T-cell (primary cell): ENCODE results near the gene CDKN2D. TPM values are rescaled to one million over a fixed set of nuclear protein-coding genes. Genes with fewer than 3 reads are reported as not detected.
"Not testable (repeated sequence)": the region's sequence is repeated elsewhere in the genome, so short reads cannot be mapped to it uniquely, and the experiment has no call there.

Experiments
- ATAC-seq, 4 experiments: fragments of 200-7000 bp in 3 of 4; fragments of 150-1000 bp in 1 of 4; cut with Tn5 transposase; replicated peaks in 1 of 4; 1 replicate in 3 of 4; 2 replicates in 1 of 4; pipeline ENCODE4 v1.10.0; 2021; ENCODE audit warnings: moderate library complexity in 3 of 4, mild to moderate bottlenecking in 2 of 4, moderate number of reproducible peaks in 1 of 4
- CTCF ChIA-PET, 2 donors: fragments of 300-600 bp; sonication (Branson Sonifier 250); formaldehyde crosslinking; loops; one replicate each; lab custom pipeline; 2022; ENCODE audit warnings: antibody characterized with exemption in 2 of 2; lab: Charles Lee
- POLR2A ChIA-PET, 2 donors: fragments of 300-600 bp; sonication (Branson Sonifier 250); formaldehyde crosslinking; loops; one replicate each; lab custom pipeline; 2022; ENCODE audit warnings: antibody characterized with exemption in 2 of 2; lab: Charles Lee
- DNase-seq, 35 experiments: peaks; one replicate each; pipeline versions ENCODE4 v3.0.0 to v3.0.0-alpha.2; 2013 to 2023
- H3K27ac ChIP-seq: one replicate; pipeline ENCODE4 v1.5.1; 2013; ENCODE audit warnings: low read length
- H3K27me3 ChIP-seq, 2 experiments: replicated peaks in 1 of 2; 1 replicate in 1 of 2; 2 replicates in 1 of 2; pipeline versions ENCODE4 v1.6.1 to v1.7.0; 2013; ENCODE audit warnings: low read length in 1 of 2, mixed read lengths in 1 of 2; ENCODE audit not compliant: control insufficient read depth in 2 of 2, insufficient read depth in 2 of 2; ENCODE audit errors: extremely low read depth in 1 of 2
- H3K36me3 ChIP-seq, 2 donors: 1 replicate in 1 of 2; 2 replicates in 1 of 2; pipeline versions ENCODE4 v1.6.1 to v1.7.0; 2013; ENCODE audit warnings: low read length in 1 of 2; ENCODE audit not compliant: control insufficient read depth in 2 of 2, insufficient read depth in 1 of 2; ENCODE audit errors: extremely low read depth in 1 of 2
- H3K4me1 ChIP-seq, 2 experiments: 1 replicate in 1 of 2; 2 replicates in 1 of 2; pipeline versions ENCODE4 v1.6.1 to v1.7.0; 2013; ENCODE audit warnings: low read length in 2 of 2, mixed read lengths in 1 of 2; ENCODE audit not compliant: insufficient read depth in 2 of 2, control insufficient read depth in 1 of 2; ENCODE audit errors: extremely low read depth in 1 of 2
- H3K4me3 ChIP-seq, 2 donors: 1 replicate in 1 of 2; 2 replicates in 1 of 2; pipeline versions ENCODE4 v1.5.1 to v1.7.0; 2013; ENCODE audit warnings: mild to moderate bottlenecking in 2 of 2, low read length in 1 of 2, moderate library complexity in 1 of 2; ENCODE audit not compliant: control insufficient read depth in 1 of 2; ENCODE audit errors: extremely low read depth in 1 of 2
- H3K9me3 ChIP-seq: 2 replicates; pipeline ENCODE4 v1.7.0; 2013
- H3K27ac Mint-ChIP-seq, 2 donors: one replicate each; pipeline ENCODE4 v1.8.0; 2020 to 2021; ENCODE audit warnings: mild to moderate bottlenecking in 2 of 2, mixed read lengths in 2 of 2
- H3K27me3 Mint-ChIP-seq, 2 donors: one replicate each; pipeline ENCODE4 v1.8.0; 2021 to 2022; ENCODE audit warnings: mixed read lengths in 2 of 2
- H3K36me3 Mint-ChIP-seq: one replicate; pipeline ENCODE4 v1.8.0; 2021; ENCODE audit warnings: mixed read lengths
- H3K4me1 Mint-ChIP-seq, 3 donors: one replicate each; pipeline ENCODE4 v1.8.0; 2020 to 2022; ENCODE audit warnings: mixed read lengths in 3 of 3, mild to moderate bottlenecking in 1 of 3
- H3K4me3 Mint-ChIP-seq, 3 donors: one replicate each; pipeline ENCODE4 v1.8.0; 2020 to 2022; ENCODE audit warnings: mild to moderate bottlenecking in 3 of 3, mixed read lengths in 3 of 3, moderate library complexity in 3 of 3
- H3K9me3 Mint-ChIP-seq, 3 donors: one replicate each; pipeline ENCODE4 v1.8.0; 2020 to 2022; ENCODE audit warnings: mixed read lengths in 3 of 3
- WGBS: methylation state at CpG from one replicate; pipeline ENCODE4 v1.1.5; 2013; ENCODE audit warnings: missing lambda C conversion rate; ENCODE audit not compliant: insufficient coverage; 5-methylcytosine and 5-hydroxymethylcytosine counted together
- total RNA-seq, 35 experiments: library from RNA in 6 of 35; stranded (reverse) in 6 of 35; fragments of 120-200 nt in 1 of 35; gene quantifications; one replicate each; pipeline versions ENCODE4 v1.2.1 to v1.2.4 and lab custom pipeline; 2013 to 2026

CDKN2D gene
- total RNA-seq, 5 donors from 2014 or later (not counting 1 experiment from before 2014, with no cell fraction given), result 24.0 to 51.5 (median 32.5) TPM

- DNase-seq, H3K9me3 Mint-ChIP-seq, H3K36me3 Mint-ChIP-seq, H3K4me3 ChIP-seq, CTCF ChIA-PET, H3K4me1 Mint-ChIP-seq, H3K36me3 ChIP-seq, ATAC-seq, H3K27me3 ChIP-seq, H3K4me3 Mint-ChIP-seq, H3K27ac ChIP-seq, POLR2A ChIA-PET, H3K27me3 Mint-ChIP-seq, H3K9me3 ChIP-seq, H3K27ac Mint-ChIP-seq: not testable (repeated sequence)
- no CpG with 5 or more reads among the region's 8 CpGs for WGBS
- peaks cover 0 to 27% of the 10 kb centered on the region in 2 experiments for H3K4me1 ChIP-seq
These were observed 41.9 kb downstream of the CDKN2D start for GRCh38 chr19:10526887-10527286.

GRCh38 chr19:10525636-10526035 lies 43.1 kb downstream of the CDKN2D start:
- no peak for DNase-seq
- no peaks in the 10 kb centered on the region for H3K9me3 Mint-ChIP-seq
- Histone ChIP-seq H3K4me3 (no peak overlapping the region), H3K9me3 (no peaks in the 10 kb centered on the region), H3K27me3 (peaks cover 0 to 9% of the 10 kb centered on the region in 2 experiments), H3K27ac (no peak overlapping the region), H3K4me1 (peaks cover 0 to 39% of the 10 kb centered on the region in 2 experiments), H3K36me3 (no peaks in the 10 kb centered on the region)
- ChIA-PET POLR2A (no interaction called here), CTCF (interaction anchor here (0.6 kb wide), 2 partner anchors 35 to 36 kb away, joined by 4 to 9 read pairs; no protein-coding TSS in a partner anchor)
- no peak overlapping the region for H3K27ac Mint-ChIP-seq
- ATAC-seq, result no peak
- H3K4me1 Mint-ChIP-seq, result peaks cover 0 to 2% (median 0%) of the 10 kb centered on the region in 3 donors
- no peaks in the 10 kb centered on the region for H3K27me3 Mint-ChIP-seq
- no peak overlapping the region for H3K4me3 Mint-ChIP-seq
- WGBS, result 94% methylated on average over 5 of the region's 7 CpGs
- H3K36me3 Mint-ChIP-seq, result no peaks in the 10 kb centered on the region

- whole genome bisulfite sequencing, result no CpG with 5 or more reads among the region's 3 CpGs
- ATAC-seq (peak in 1 of 4 experiments; percentile 75), DNase-seq (peak in 8 of 35 experiments; percentile 22 to 77 (median 38))
- peak overlapping the region; percentile 75 for H3K27ac ChIP-seq
- H3K4me3 Mint-ChIP-seq, result no peak overlapping the region
- peaks cover 14 to 16% (median 15%) of the 10 kb centered on the region in 3 donors for H3K4me1 Mint-ChIP-seq
- H3K27ac Mint-ChIP-seq, result no peak overlapping the region
- ChIA-PET POLR2A (no interaction called here), CTCF (interaction anchor here in 1 of 2 donors (0.6 to 0.7 kb wide), 3 partner anchors 15 to 109 kb away, joined by 3 to 4 read pairs (median 3); no protein-coding TSS in a partner anchor)
- no peaks in the 10 kb centered on the region for H3K36me3 Mint-ChIP-seq
- H3K9me3 Mint-ChIP-seq, result no peaks in the 10 kb centered on the region
- H3K36me3 ChIP-seq, result no peaks in the 10 kb centered on the region
- H3K27me3 Mint-ChIP-seq, result peaks cover 10 to 18% of the 10 kb centered on the region in 2 donors
- peaks cover 2 to 64% of the 10 kb centered on the region in 2 experiments for H3K4me1 ChIP-seq
- H3K27me3 ChIP-seq, result peaks cover 0 to 30% of the 10 kb centered on the region in 2 experiments
- no peak overlapping the region for H3K4me3 ChIP-seq
- no peaks in the 10 kb centered on the region for H3K9me3 ChIP-seq
These were observed 45.6 kb downstream of the CDKN2D start for GRCh38 chr19:10523135-10523636.

- Mint-ChIP-seq H3K27me3 (peaks cover 18 to 25% of the 10 kb centered on the region in 2 donors), H3K36me3 (no peaks in the 10 kb centered on the region), H3K9me3 (no peaks in the 10 kb centered on the region), H3K4me3 (no peak overlapping the region), H3K27ac (no peak overlapping the region), H3K4me1 (peaks cover 20 to 23% (median 23%) of the 10 kb centered on the region in 3 donors)
- 83% methylated on average over 9 of the region's 13 CpGs for WGBS
- DNase-seq (no peak), ATAC-seq (no peak)
- Histone ChIP-seq H3K9me3 (no peaks in the 10 kb centered on the region), H3K4me3 (no peak overlapping the region), H3K36me3 (no peaks in the 10 kb centered on the region), H3K27ac (peak overlapping the region; percentile 12), H3K27me3 (peaks cover 2 to 44% of the 10 kb centered on the region in 2 experiments), H3K4me1 (peaks cover 10 to 79% of the 10 kb centered on the region in 2 experiments)
- POLR2A ChIA-PET, result no interaction called here
- CTCF ChIA-PET, result interaction anchor here in 1 of 2 donors (0.9 kb wide), 1 partner anchor 9 kb away, joined by 5 read pairs; no protein-coding TSS in a partner anchor
These were observed 47.2 kb downstream of the CDKN2D start for GRCh38 chr19:10521461-10522171.

GRCh38 chr19:10520652-10521318 lies 48.0 kb downstream of the CDKN2D start:
- peak overlapping the region; percentile 38 for H3K27ac ChIP-seq
- peaks cover 5 to 50% of the 10 kb centered on the region in 2 experiments for H3K27me3 ChIP-seq
- ATAC-seq (no peak), DNase-seq (peak in 1 of 35 experiments; percentile 33)
- H3K4me1 ChIP-seq, result peaks cover 10 to 79% of the 10 kb centered on the region in 2 experiments
- H3K4me1 Mint-ChIP-seq, result peaks cover 21 to 27% (median 25%) of the 10 kb centered on the region in 3 donors
- no peaks in the 10 kb centered on the region for H3K36me3 ChIP-seq
- H3K9me3 Mint-ChIP-seq, result no peaks in the 10 kb centered on the region
- ChIA-PET CTCF (interaction anchor here in 1 of 2 donors (0.6 kb wide), 2 partner anchors 9 to 32 kb away, joined by 3 read pairs; no protein-coding TSS in a partner anchor), POLR2A (no interaction called here)
- no peak overlapping the region for H3K4me3 Mint-ChIP-seq
- no peak overlapping the region for H3K4me3 ChIP-seq
- peaks cover 24 to 33% of the 10 kb centered on the region in 2 donors for H3K27me3 Mint-ChIP-seq
- 69% methylated on average over 6 of the region's 15 CpGs for WGBS
- no peak overlapping the region for H3K27ac Mint-ChIP-seq
- no peaks in the 10 kb centered on the region for H3K36me3 Mint-ChIP-seq
- H3K9me3 ChIP-seq, result no peaks in the 10 kb centered on the region

GRCh38 chr19:10519421-10519820 lies 49.4 kb downstream of the CDKN2D start:
- Mint-ChIP-seq H3K27me3 (peaks cover 32 to 47% of the 10 kb centered on the region in 2 donors), H3K27ac (peak overlapping the region; percentile 39 to 71), H3K4me1 (peaks cover 22 to 30% (median 25%) of the 10 kb centered on the region in 3 donors), H3K4me3 (peak overlapping the region in 1 of 3 donors; percentile 84), H3K36me3 (no peaks in the 10 kb centered on the region), H3K9me3 (no peaks in the 10 kb centered on the region)
- CTCF ChIA-PET, result no interaction called here
- H3K4me3 ChIP-seq, result peak overlapping the region in 1 of 2 donors; percentile 67
- POLR2A ChIA-PET, result no interaction called here
- H3K36me3 ChIP-seq, result no peaks in the 10 kb centered on the region
- no peaks in the 10 kb centered on the region for H3K9me3 ChIP-seq
- ATAC-seq (no peak), DNase-seq (no peak)
- H3K4me1 ChIP-seq, result peaks cover 13 to 83% of the 10 kb centered on the region in 2 experiments
- peaks cover 14 to 64% of the 10 kb centered on the region in 2 experiments for H3K27me3 ChIP-seq
- WGBS, result 76% methylated on average over 4 of the region's 7 CpGs
- peak overlapping the region; percentile 72 for H3K27ac ChIP-seq
